G401.6 (cell line): ENCODE results near the gene ASB6.

Experiments
- FAIRE-seq: peaks from 2 replicates; lab custom pipeline; 2012; peaks lifted over from hg19 to GRCh38; lab: Jason Lieb, UNC

Gene ASB6

GRCh38 chr9:129641750-129642585 is at the start of gene ASB6:
Gene ASB6 (minus strand): TSS chr9:129642151. CDS start chr9:129641999, 152 bp downstream.
- FAIRE-seq = peak; percentile 96

- FAIRE-seq = no peak
Measured at GRCh38 chr9:129688285-129689043, 46.5 kb upstream of the ASB6 start.

- no peak for FAIRE-seq
Measured at GRCh38 chr9:129687391-129687790, 45.4 kb upstream of the ASB6 start.

GRCh38 chr9:129686736-129687135 is 44.8 kb upstream of the ASB6 start:
- FAIRE-seq = no peak

- FAIRE-seq = no peak
Measured at GRCh38 chr9:129685933-129686259, 43.9 kb upstream of the ASB6 start.

- no peak for FAIRE-seq
Measured at GRCh38 chr9:129685220-129685932, 43.4 kb upstream of the ASB6 start.

GRCh38 chr9:129682381-129682780 is 40.4 kb upstream of the ASB6 start:
- FAIRE-seq = no peak

- FAIRE-seq = no peak
Measured at GRCh38 chr9:129681924-129682323, 40.0 kb upstream of the ASB6 start.

GRCh38 chr9:129679537-129679936 is 37.6 kb upstream of the ASB6 start:
- FAIRE-seq = no peak

- no peak for FAIRE-seq
Measured at GRCh38 chr9:129678844-129679243, 36.9 kb upstream of the ASB6 start.

- no peak for FAIRE-seq
Measured at GRCh38 chr9:129677456-129677855, 35.5 kb upstream of the ASB6 start.

GRCh38 chr9:129676975-129677374 is 35.0 kb upstream of the ASB6 start:
- no peak for FAIRE-seq

- no peak for FAIRE-seq
Measured at GRCh38 chr9:129676287-129676686, 34.3 kb upstream of the ASB6 start.

- FAIRE-seq = no peak
Measured at GRCh38 chr9:129675620-129676019, 33.7 kb upstream of the ASB6 start.

GRCh38 chr9:129674229-129674628 is 32.3 kb upstream of the ASB6 start:
- no peak for FAIRE-seq

- no peak for FAIRE-seq
Measured at GRCh38 chr9:129673602-129674001, 31.7 kb upstream of the ASB6 start.

GRCh38 chr9:129672702-129673101 is 30.8 kb upstream of the ASB6 start:
- FAIRE-seq = no peak

- FAIRE-seq = no peak
Measured at GRCh38 chr9:129671519-129671918, 29.6 kb upstream of the ASB6 start.

GRCh38 chr9:129671065-129671464 is 29.1 kb upstream of the ASB6 start:
- no peak for FAIRE-seq

- no peak for FAIRE-seq
Measured at GRCh38 chr9:129669946-129670345, 28.0 kb upstream of the ASB6 start.

- FAIRE-seq = no peak
Measured at GRCh38 chr9:129669141-129669718, 27.3 kb upstream of the ASB6 start.

GRCh38 chr9:129667850-129668249 is 25.9 kb upstream of the ASB6 start:
- no peak for FAIRE-seq

- no peak for FAIRE-seq
Measured at GRCh38 chr9:129667378-129667777, 25.4 kb upstream of the ASB6 start.
